GM19372 (cell line): Measurements from ENCODE around the gene PPFIA1.
"Not testable (repeated sequence)": the region's sequence is repeated elsewhere in the genome, so short reads cannot be mapped to it uniquely, and the experiment has no call there.

Experiments used
- ATAC-seq: cut with Tn5 transposase; IDR thresholded peaks from one replicate; pipeline ENCODE4 v1.9.1; 2021; ENCODE audit warnings: mild to moderate bottlenecking, low read depth, moderate library complexity; ENCODE audit not compliant: unreplicated experiment

The PPFIA1 gene

DNA sequence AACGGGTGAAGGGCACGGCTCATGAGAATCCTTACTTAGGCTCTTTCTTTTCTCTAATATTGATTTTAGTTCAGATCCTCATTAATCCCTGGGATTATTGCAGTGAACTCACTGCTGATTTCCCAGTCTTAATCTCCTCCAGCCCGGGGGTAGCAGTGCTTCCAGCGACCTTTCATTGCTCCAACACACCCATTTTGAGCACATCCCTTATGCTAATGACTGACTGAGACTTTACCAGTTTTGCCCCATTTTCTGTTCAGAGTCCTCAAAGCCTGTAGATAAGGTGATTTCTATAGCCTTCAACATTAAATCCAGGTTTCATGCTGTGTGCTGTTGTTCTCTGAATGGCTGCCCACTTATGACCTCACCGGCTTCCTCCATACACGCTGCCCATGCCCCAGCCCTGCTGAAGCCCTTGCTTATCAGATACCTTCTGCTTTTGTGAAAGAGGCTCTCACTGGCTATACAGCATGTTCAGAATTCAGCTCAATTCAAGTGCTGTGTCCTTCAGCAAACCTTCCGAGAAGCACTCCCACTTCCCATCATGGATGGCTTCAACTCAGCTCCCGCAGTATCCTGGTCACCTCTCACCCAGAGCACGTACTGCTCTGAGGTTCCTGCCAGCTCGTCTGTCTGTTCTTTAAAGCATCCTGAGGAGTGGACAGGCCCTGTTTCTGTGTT is 49.0 kb downstream of the PPFIA1 start:
- ATAC-seq: no peak

DNA sequence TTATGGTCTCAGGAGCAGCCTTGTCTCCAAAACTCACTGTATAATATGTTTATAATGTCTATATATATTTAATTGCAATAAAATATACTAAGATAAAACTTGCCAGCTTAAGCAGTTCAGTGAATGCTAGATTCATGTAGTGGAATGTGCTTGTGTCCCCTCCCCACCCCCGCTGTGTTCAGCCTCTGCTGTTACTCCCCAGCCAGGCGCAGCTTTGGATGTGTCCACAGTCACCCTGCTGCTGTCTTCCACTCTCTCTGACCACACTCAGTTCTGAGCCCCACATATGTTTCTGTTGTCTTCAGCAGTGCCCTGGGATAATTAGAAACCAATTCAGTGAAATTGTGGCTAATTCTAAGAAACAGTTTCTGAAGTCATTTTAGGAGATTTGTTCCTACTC is 52.2 kb downstream of the PPFIA1 start:
- no peak for ATAC-seq

DNA sequence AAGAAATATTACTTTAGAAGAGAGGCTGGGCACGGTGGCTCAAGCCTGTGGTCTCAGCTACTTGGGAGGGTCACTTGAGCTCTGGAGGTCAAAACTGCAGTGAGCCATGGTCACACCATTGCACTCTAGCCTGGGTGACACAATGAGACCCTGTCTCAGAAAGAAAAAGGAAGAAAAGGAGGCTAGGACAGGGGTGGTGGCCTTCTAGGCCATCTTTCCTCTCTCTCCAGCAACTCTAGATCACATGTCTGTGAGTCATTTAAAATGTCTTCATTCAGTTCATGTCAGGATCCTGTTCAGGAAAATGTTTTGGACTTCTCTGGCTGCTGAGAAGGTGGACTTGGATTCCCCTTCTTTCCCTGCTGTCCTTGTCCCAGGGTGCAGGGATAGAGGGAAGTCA is 53.3 kb downstream of the PPFIA1 start:
- ATAC-seq: no peak

DNA sequence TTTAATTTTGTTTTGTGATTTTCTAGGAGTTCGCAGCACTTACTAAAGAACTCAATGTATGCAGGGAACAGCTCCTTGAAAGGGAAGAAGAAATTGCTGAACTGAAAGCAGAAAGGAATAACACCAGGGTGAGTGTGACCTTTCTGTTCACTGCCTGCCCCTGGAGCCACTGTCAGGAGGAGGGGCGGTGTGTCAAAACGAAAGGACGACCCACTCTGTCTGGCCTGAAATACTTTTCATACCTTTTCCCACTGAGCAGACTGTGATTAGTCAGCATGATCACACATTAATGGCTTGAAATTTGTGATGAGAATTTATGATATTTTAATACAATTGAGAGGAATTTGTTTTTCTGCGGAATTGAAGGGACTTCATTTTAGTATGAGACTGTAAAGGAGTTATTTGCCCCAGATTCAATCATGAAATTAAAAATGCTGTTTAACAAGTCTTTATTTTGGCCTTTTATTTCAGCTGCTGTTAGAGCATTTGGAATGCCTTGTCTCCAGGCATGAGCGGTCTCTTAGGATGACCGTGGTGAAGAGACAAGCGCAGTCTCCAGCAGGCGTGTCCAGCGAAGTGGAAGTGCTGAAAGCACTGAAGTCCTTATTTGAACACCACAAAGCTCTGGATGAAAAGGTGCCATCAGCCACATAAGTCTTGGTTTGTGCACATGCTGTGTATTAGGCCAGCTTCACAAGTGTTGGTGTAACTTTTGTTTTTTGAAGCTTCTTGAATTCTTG is 54.1 kb downstream of the PPFIA1 start:
- ATAC-seq: no peak

DNA sequence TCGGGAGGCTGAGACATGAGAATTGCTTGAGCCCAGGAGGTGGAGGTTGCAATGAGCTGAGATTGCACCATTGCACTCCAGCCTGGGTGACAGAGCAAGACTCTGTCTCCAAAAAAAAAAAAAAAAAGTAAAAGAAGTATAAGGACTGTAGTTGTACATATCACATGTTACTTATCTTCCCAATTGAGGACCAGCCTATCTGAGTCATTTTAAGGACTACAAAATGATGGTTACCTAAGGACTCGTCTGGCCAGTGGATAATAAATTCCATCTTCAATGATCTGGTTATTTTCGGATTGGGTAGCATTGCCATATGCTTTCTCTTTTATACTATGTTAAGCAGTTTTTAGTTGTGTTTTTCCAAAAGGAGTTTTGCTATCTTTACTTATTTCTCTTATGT is 55.3 kb downstream of the PPFIA1 start:
- no peak for ATAC-seq

DNA sequence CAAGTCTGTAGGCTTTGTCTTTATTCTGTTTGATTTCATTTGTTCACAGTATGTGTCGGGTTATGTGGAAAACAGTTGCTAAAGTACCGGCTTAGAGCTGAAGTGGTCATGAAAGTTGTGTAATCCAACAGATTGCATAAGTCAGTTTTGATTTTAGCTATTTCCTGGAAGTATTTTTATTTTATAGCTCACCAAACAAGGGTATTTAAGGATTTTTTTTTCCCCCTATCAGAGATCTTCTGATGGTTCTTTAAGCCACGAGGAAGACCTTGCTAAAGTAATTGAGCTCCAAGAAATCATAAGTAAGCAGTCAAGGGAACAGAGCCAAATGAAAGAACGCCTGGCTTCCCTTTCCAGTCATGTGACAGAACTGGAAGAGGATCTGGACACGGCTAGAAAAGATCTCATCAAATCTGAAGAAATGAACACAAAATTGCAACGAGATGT is 55.9 kb downstream of the PPFIA1 start:
- no peak for ATAC-seq

DNA sequence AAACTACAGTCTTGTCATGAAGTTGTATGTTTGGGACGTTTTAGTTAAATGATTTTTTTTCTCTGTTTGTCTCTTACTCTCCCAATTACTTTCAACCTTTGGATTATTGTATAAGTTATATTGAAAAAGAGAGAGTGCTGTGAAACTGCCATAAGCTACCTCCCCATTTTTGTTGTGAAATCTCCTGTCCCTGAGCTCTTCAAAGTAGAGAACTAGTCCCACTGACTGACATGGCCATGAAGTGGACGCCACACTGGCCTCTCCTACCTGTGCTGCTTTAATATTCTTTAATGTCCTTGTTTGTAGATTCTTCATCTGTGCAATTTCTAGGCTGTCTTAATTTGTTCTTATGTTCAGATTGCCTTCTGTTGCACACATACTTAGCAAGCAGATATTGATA is 56.3 kb downstream of the PPFIA1 start:
- ATAC-seq: no peak

DNA sequence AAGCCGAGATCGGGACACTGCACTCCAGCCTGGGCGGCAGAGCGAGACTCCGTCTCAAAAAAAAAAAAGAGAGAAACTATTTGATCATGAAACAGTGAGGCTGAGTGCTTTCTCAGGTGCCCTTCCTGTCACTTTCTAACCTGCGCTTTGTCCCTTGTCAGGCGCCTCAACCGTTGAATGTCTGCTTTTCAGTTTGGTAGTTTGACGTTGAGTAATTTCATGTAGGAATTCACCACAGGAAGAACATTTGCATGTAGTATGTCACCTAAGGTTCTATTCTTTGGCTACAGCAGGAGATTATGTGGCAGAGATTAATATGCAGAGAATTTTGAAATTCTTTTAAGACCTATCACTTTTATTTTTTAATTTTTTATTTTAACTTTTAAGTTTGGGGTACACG is 57.2 kb downstream of the PPFIA1 start:
- no peak for ATAC-seq

DNA sequence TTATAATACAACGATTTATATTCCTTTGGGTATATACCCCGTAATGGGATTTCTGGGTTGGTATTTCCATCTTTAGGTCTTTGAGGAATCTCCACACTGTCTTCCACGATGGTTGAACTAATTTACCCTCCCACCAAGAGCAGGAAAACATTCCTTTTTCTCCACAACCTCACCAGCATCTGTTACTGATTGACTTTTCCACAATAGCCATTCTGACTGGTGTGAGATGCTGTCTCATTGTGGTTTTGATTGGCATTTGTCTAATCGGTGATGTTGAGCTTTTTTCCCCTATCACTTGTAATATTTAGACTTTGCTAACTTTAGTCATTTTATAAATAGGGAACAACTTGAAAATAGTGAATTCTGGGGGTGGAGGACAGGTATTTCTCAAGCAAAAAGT is 58.1 kb downstream of the PPFIA1 start:
- ATAC-seq: no peak

DNA sequence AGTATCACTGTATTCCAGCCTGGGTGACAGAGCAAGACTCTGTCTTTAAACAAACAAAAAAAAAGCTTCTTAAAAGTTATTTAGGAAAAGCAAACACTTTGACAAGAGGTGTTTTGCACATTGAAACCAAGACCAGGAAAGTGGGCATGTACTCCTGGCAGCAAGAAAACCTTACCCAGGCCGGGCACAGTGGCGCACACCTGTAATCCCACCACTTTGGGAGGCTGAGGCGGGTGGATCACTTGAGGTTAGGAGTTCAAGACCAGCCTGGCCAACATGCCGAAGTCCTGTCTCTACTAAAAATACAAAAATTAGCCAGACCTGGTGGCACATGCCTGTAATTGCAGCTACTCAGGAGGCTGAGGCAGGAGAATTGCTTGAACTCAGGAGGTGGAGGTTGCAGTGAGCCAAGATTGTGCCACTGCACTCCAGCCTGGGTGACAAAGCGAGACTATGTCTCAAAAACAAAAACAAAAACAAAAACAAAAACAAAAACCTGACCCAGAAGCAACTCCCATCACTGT is 60.9 kb downstream of the PPFIA1 start:
- ATAC-seq: not testable (repeated sequence)

DNA sequence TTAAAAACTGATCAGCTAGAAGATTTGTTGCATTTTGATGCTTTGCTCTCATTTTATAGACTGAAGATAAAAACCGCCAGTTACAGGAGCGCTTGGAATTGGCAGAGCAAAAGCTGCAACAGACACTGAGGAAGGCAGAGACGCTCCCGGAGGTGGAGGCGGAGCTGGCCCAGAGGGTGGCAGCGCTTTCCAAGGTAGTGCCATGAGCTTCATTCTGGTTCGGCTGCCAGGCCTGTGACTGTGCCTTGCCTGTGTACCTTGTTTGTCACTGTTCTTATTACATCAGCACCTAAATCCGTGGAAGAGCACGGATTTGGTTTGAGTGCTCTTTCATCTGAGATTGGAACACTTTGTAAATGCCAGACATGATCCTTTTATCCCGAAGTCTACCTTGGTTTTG is 61.4 kb downstream of the PPFIA1 start:
- no peak for ATAC-seq

DNA sequence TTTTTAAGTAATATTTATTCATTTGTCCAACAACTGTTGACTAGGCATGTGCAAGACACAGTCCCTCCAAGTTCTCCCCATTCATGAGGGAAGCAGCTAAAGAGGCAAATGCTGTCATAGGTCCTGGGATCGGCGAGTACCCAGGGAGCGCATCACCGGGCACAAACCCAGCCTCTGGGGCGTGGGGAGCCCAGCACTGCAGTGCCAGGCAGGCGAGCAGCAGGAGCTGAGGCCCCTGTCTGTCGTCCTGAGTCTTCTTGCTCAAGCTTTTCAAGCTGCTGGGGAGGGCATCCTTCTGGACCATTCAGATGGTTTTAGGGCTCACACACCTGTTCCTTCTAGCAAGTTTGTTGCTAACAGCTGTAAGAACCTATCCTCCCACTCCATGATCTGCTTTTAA is 62.1 kb downstream of the PPFIA1 start:
- ATAC-seq: no peak

DNA sequence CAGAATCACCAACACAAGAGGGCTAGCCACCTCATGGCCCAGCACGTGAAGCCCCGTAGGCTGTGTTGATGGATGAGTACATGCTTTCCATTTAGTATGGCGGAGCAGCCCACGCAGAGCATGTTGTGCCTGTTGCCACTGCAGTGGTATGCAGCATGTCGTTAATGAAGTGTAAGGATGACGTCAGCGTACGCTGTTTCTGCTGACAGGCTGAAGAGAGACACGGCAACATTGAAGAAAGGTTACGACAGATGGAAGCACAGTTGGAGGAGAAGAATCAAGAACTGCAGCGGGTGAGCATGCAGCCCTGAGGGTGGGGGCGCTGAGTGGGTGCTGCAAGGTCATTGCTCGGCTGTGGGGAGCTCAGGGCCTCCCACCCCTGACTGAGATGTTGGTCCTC is 62.8 kb downstream of the PPFIA1 start:
- no peak for ATAC-seq

DNA sequence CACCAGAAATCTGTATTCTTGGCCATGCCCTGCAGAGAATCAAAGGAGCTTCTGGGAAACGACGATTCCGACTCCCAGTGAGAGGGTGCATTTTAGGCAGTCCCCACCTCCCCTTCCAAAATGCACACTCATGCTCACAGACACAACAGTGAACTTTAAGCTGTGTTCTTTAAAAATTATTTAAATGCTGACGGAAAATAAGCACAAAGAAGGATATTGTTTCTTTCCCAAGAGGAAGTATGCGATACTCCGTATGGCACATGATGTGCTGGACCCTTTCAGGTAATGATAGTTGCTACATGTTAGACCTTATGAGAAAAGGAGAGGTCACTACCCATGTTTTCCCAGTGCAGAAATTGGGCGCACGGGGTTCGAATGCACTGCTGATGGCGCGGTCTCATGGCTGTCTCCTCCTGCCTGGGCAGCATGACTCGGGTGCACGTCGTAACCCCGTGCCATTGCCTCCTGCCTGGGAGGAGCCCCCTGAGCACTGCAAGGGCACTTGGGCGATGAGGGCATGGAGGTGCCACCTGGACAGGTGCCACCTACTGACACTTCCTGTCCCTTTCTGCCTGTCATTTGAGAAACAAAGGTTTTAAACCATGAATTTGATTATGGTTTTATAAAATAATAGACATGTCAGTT is 64.0 kb downstream of the PPFIA1 start:
- ATAC-seq: no peak

DNA sequence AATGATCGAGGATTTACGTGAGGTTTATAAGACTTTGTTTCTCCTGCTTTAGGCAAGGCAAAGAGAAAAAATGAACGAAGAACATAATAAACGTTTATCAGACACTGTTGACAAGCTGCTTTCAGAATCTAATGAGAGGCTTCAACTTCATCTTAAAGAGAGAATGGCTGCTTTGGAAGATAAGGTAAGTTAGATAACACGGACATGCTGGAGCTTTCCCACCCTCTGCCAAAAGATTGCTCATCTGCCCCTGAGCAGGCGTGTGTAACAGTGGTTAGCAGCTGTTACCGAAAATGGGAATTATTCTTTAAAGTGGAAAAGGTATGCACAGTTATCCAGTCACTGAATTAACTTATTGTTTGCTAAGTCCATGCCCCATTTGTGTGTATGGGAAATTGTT is 65.0 kb downstream of the PPFIA1 start:
- no peak for ATAC-seq

DNA sequence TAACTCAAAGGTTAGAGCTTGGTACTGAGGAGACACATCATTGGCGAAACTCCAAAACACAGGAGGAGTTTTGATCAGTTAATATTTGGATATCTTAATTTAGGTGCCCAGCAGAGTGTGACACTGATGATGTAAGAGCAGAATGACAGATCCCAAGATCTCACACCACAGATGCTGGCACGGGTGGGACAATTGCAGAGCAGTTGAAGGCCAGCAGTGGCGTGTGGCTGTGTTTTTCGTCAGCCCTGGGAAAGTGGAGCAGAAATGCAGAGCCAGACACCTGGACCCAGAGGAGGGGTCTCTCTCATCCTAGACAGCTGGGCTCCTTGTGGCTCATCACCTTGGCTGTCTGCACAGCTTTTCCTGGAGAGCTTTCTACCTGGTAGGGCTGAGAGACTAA is 68.1 kb downstream of the PPFIA1 start:
- no peak for ATAC-seq

DNA sequence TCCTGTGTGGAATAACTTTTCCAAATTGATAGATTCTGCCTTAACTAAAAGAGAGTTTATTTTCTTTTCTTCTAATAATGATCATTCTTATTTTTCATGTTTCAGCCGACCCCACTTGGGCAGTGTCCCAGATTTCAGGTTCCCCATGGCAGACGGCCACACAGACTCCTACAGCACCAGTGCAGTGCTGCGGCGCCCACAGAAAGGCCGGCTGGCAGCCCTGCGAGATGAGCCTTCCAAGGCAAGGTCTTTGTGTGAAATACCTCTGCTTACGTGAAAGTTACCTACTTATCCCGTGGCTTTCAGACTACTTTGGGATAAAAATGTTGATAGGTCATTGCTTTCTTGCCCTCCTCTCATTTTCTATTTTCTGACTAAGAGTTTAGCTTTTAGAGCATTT is 68.6 kb downstream of the PPFIA1 start:
- ATAC-seq: no peak

DNA sequence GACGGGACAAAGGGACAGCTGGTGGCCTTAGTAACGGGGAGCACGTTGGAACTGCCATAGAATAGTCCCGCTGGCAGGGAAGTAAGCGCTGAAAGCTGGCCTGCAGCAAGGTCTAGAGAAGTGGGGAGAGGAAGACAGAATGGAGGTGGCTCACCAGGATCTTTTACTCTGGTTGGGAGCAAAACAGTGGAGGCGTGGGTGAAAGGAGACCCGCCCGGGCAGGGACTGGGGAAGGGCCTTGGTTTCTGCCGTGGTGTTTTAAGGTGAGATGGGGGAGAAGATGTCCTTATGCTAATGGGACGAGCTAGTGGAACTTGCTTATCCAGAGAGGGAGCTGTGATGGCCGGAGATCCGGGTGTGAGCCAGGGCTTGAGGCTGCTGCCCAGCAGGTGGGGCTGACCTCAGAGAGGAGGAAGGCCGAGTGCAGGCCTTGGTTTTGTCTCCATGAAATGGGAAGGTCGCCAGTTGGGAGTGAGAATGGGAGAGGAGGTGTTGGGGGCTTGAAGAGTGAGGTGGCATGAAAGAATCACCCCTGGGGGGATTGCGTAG is 71.5 kb downstream of the PPFIA1 start:
- ATAC-seq: no peak

DNA sequence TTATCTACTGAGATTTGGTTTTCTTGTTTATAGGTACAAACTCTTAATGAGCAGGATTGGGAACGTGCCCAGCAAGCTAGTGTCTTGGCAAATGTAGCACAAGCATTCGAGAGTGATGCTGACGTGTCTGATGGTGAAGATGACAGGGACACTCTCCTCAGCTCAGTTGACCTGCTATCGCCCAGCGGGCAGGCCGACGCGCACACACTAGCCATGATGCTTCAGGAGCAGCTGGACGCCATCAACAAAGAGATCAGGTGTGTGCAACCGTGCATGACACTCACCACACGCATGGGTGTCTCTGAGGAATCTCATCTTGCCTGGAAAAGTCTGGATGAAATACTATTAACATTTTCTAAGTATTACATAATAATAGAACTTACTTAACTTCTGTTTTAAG is 73.1 kb downstream of the PPFIA1 start:
- ATAC-seq: no peak

DNA sequence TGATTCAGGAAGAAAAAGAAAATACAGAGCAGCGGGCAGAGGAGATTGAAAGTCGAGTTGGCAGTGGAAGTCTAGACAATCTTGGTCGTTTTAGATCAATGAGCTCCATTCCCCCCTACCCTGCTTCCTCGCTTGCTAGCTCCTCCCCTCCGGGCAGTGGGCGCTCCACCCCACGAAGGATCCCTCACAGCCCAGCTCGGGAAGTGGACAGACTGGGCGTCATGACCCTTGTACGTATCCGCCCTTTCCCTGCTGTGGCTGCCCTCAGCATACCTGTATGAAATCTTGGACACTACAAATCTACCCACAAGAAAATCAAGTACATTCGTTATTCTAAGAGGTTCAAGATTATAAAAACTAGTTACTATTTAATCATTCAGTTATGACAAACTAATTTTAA is 77.7 kb downstream of the PPFIA1 start:
- no peak for ATAC-seq

DNA sequence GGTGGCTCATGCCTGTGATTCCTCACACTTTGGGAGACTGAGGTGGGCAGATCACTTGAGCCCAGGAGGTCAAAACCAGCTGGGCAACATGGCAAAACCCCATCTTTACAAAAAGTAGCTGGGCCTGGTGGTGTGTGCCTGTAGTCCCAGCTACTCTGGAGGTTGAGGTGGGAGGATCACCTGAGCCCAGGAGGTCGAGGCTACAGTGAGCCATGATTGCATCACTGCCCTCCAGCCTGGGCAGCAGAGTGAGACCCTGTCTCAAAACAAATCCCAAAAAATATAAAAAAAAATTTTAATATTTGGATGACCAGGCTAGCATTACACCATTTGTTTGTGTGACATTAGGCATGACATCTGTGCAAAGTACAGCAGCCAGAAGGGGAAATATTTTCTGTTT is 78.1 kb downstream of the PPFIA1 start:
- no peak for ATAC-seq
